OCI-LY3 (cell line): ENCODE measurements around the gene STPG1.

Experiments used
- CTCF ChIP-seq: fragments of 200-600, 300-600 bp; sonication (generic); IDR thresholded peaks from 2 replicates; pipeline ENCODE4 v1.5.1; 2014; ENCODE audit warnings: antibody characterized with exemption, low read length, low read depth
- EZH2phosphoT487 ChIP-seq: fragments of 200-600 bp; shearing (Covaris generic); IDR thresholded peaks from 2 replicates; pipeline ENCODE4 v1.6.1; 2018; ENCODE audit warnings: antibody characterized with exemption, mixed run types, low read depth

GRCh38 chr1:24343412-24344089, 70.0 kb downstream of the STPG1 start:
- no peak for TF ChIP-seq CTCF
- no peak for TF ChIP-seq EZH2phosphoT487
